Hepatocyte (in vitro differentiated cells): ENCODE data around the gene VAV1. TPM values are rescaled to one million over a fixed set of nuclear protein-coding genes. Genes with fewer than 3 reads are reported as not detected.

ENCODE experiments used
- DNase-seq: peaks from one replicate; pipeline ENCODE4 v3.0.0-alpha.2; 2016; ENCODE audit warnings: low spot score
- H2AFZ ChIP-seq: fragments of 200-600 bp; sonication (generic); 2 replicates; pipeline ENCODE4 v1.6.0; 2016; ENCODE audit warnings: antibody characterized with exemption, mild to moderate bottlenecking
- H3K27ac ChIP-seq: fragments of 200-600 bp; sonication (generic); 2 replicates; pipeline ENCODE4 v1.5.1; 2016; ENCODE audit warnings: mild to moderate bottlenecking
- H3K27me3 ChIP-seq: fragments of 200-600 bp; sonication (generic); 2 replicates; pipeline ENCODE4 v1.6.1; 2016
- H3K36me3 ChIP-seq: fragments of 200-600 bp; sonication (generic); replicated peaks from 2 replicates; pipeline ENCODE4 v1.5.1; 2016; ENCODE audit warnings: low read depth; ENCODE audit not compliant: insufficient read depth
- H3K4me1 ChIP-seq: fragments of 200-600 bp; sonication (generic); 2 replicates; pipeline ENCODE4 v1.5.1; 2016; ENCODE audit warnings: mild to moderate bottlenecking, moderate library complexity; ENCODE audit not compliant: insufficient read depth
- H3K4me2 ChIP-seq: fragments of 200-600 bp; sonication (generic); 2 replicates; pipeline ENCODE4 v1.6.0; 2016
- H3K4me3 ChIP-seq: fragments of 200-600 bp; sonication (generic); 2 replicates; pipeline ENCODE4 v1.5.1; 2016; ENCODE audit warnings: mild to moderate bottlenecking
- H3K79me2 ChIP-seq: fragments of 200-600 bp; sonication (generic); 2 replicates; pipeline ENCODE4 v1.6.0; 2017; ENCODE audit warnings: mild to moderate bottlenecking
- H3K9me2 ChIP-seq: fragments of 200-600 bp; sonication (generic); replicated peaks from 2 replicates; pipeline ENCODE4 v1.6.0; 2017; ENCODE audit warnings: mild to moderate bottlenecking; ENCODE audit not compliant: insufficient read depth
- H3K9me3 ChIP-seq: fragments of 200-600 bp; sonication (generic); 2 replicates; pipeline ENCODE4 v1.5.1; 2016; ENCODE audit warnings: low read depth, mild to moderate bottlenecking
- H4K20me1 ChIP-seq: fragments of 200-600 bp; sonication (generic); 2 replicates; pipeline ENCODE4 v1.6.0; 2016; ENCODE audit warnings: mild to moderate bottlenecking; ENCODE audit not compliant: insufficient read depth, poor library complexity, severe bottlenecking
- CTCF ChIP-seq: fragments of 200-600 bp; sonication (generic); IDR thresholded peaks from 2 replicates; pipeline ENCODE4 v1.5.1; 2016; ENCODE audit warnings: antibody characterized with exemption, mild to moderate bottlenecking; ENCODE audit not compliant: poor library complexity
- EZH2 ChIP-seq: fragments of 200-600 bp; sonication (generic); IDR thresholded peaks from 2 replicates; pipeline ENCODE4 v1.6.1; 2016; ENCODE audit warnings: antibody characterized with exemption, mild to moderate bottlenecking, borderline replicate concordance
- EZH2phosphoT487 ChIP-seq: fragments of 200-600 bp; sonication (generic); IDR thresholded peaks from one replicate; pipeline ENCODE4 v1.6.1; 2018; ENCODE audit warnings: antibody characterized with exemption, mild to moderate bottlenecking, low read depth, moderate library complexity; ENCODE audit not compliant: unreplicated experiment, severe bottlenecking
- WGBS: methylation state at CpG from one replicate; pipeline ENCODE4 v1.1.6; 2016; ENCODE audit warnings: low lambda C conversion rate; ENCODE audit errors: missing lambda C conversion rate; 5-methylcytosine and 5-hydroxymethylcytosine counted together
- polyA plus RNA-seq: library from polyadenylated mRNA; unstranded; fragments of >200 nt; fragmentation: Nextera tagmentation; extraction: Ambion mirVana; gene quantifications from 2 replicates; pipeline ENCODE4 v1.2.1, GENCODE V29; 2016
- total RNA-seq: library from RNA; depleted of rRNA; stranded (reverse); fragments of >200 nt; gene quantifications from 2 replicates; pipeline ENCODE4 v1.2.3, GENCODE V29; 2014

The VAV1 gene
- total and polyA plus RNA-seq, 2 experiments from 2014 or later, result 0.23 TPM; not detected in 1

- Histone ChIP-seq H3K9me2 (no peaks in the 10 kb centered on the region), H4K20me1 (no peaks in the 10 kb centered on the region), H3K4me1 (no peaks in the 10 kb centered on the region), H3K4me2 (no peak overlapping the region), H3K4me3 (no peak overlapping the region), H3K27me3 (no peaks in the 10 kb centered on the region), H3K9me3 (no peaks in the 10 kb centered on the region), H3K36me3 (no peaks in the 10 kb centered on the region), H2AFZ (no peak overlapping the region), H3K27ac (no peak overlapping the region), H3K79me2 (no peaks in the 10 kb centered on the region)
- TF ChIP-seq CTCF (no peak), EZH2 (no peak), EZH2phosphoT487 (no peak)
- WGBS, result 84% methylated on average over 4 of the region's 4 CpGs
- DNase-seq, result no peak
Measured at GRCh38 chr19:6787393-6787792, 14.9 kb downstream of the VAV1 start.

GRCh38 chr19:6788896-6789295, 16.4 kb downstream of the VAV1 start:
- Histone ChIP-seq H3K4me1 (no peaks in the 10 kb centered on the region), H3K9me3 (no peaks in the 10 kb centered on the region), H4K20me1 (no peaks in the 10 kb centered on the region), H2AFZ (no peak overlapping the region), H3K4me3 (no peak overlapping the region), H3K36me3 (no peaks in the 10 kb centered on the region), H3K27ac (no peak overlapping the region), H3K79me2 (no peaks in the 10 kb centered on the region), H3K9me2 (no peaks in the 10 kb centered on the region), H3K4me2 (no peak overlapping the region), H3K27me3 (no peaks in the 10 kb centered on the region)
- DNase-seq, result no peak
- 79% methylated on average over 4 of the region's 4 CpGs for WGBS
- TF ChIP-seq EZH2phosphoT487 (no peak), CTCF (no peak)

- 71% methylated on average over 5 of the region's 5 CpGs for WGBS
- Histone ChIP-seq H3K79me2 (no peaks in the 10 kb centered on the region), H3K9me3 (no peaks in the 10 kb centered on the region), H3K4me2 (no peak overlapping the region), H3K36me3 (no peaks in the 10 kb centered on the region), H3K4me3 (no peak overlapping the region), H3K27ac (no peak overlapping the region), H2AFZ (no peak overlapping the region), H3K4me1 (no peaks in the 10 kb centered on the region), H3K27me3 (no peaks in the 10 kb centered on the region), H4K20me1 (no peaks in the 10 kb centered on the region), H3K9me2 (no peaks in the 10 kb centered on the region)
- TF ChIP-seq EZH2 (no peak), CTCF (no peak), EZH2phosphoT487 (no peak)
- no peak for DNase-seq
Measured at GRCh38 chr19:6790194-6791128, 18.0 kb downstream of the VAV1 start.
